K562 (cell line): ENCODE measurements around the gene LAMTOR4. TPM values are rescaled to one million over a fixed set of nuclear protein-coding genes. Genes with fewer than 3 reads are reported as not detected.
A peak's percentile ranks its signal among the peaks of the same experiment; 100 is the strongest.

Experiments used
- ATAC-seq: fragments of 200-7000 bp; cut with Tn5 transposase; 3 replicates; pipeline ENCODE4 v1.9.1; 2020; ENCODE audit warnings: moderate library complexity
- BruUV-seq: library from RNA; stranded (reverse); fragments of 400-500 nt; replicated peaks from 2 replicates; lab custom pipeline; 2021; lab: Mats Ljungman, UMichigan
- CTCF ChIA-PET: fragments of 300-600 bp; formaldehyde crosslinking; extraction: SDS; loops from one replicate; lab custom pipeline; 2021; ENCODE audit warnings: low intra/inter-chr PET ratio; lab: Yijun Ruan, JAX
- POLR2A ChIA-PET: fragments of 300-600, 350-650 bp; sonication (Branson Sonifier 250); formaldehyde crosslinking; extraction: SDS; loops from one replicate; lab custom pipeline; 2021; ENCODE audit warnings: antibody characterized with exemption, inconsistent platforms; lab: Yijun Ruan, JAX
- DNase-seq, 4 experiments: peaks; one replicate each; pipeline versions ENCODE4 v3.0.0 to v3.0.0-alpha.2; 2011 to 2018; ENCODE audit warnings: low spot score in 3 of 4, mixed read lengths in 3 of 4; ENCODE audit errors: extremely low read depth in 1 of 4
- FAIRE-seq: peaks from 2 replicates; lab custom pipeline; 2011; peaks lifted over from hg19 to GRCh38; lab: Jason Lieb, UNC
- H2AFZ ChIP-seq: 2 replicates; pipeline ENCODE4 v1.6.0; 2011; ENCODE audit warnings: low read depth, low read length, control low read depth, inconsistent platforms
- H3K27ac ChIP-seq: fragments of 200-600 bp; 3 replicates; pipeline ENCODE4 v1.8.0; 2011; ENCODE audit warnings: low read depth, mild to moderate bottlenecking, control low read depth, inconsistent platforms, low read length, moderate library complexity, mixed read lengths; ENCODE audit errors: extremely low read depth
- H3K27me3 ChIP-seq, 2 experiments: fragments of 300-600 bp in 1 of 2; 2 replicates in 1 of 2; 3 replicates in 1 of 2; pipeline versions ENCODE4 v1.6.0 to v1.8.0; 2011; ENCODE audit warnings: inconsistent platforms in 2 of 2, low read length in 2 of 2, mild to moderate bottlenecking in 1 of 2, mixed read lengths in 1 of 2, moderate library complexity in 1 of 2; ENCODE audit not compliant: control insufficient read depth in 2 of 2, insufficient read depth in 2 of 2
- H3K36me3 ChIP-seq: fragments of 300-600 bp; 3 replicates; pipeline ENCODE4 v1.8.0; 2011; ENCODE audit warnings: mild to moderate bottlenecking, low read length, inconsistent platforms; ENCODE audit not compliant: control insufficient read depth, insufficient read depth
- H3K4me1 ChIP-seq, 2 experiments: fragments of 200-600 bp in 1 of 2; replicated peaks in 1 of 2; 2 replicates in 1 of 2; 3 replicates in 1 of 2; pipeline versions ENCODE4 v1.5.1 to v1.8.0; 2011; ENCODE audit warnings: inconsistent platforms in 2 of 2, low read length in 2 of 2, mild to moderate bottlenecking in 1 of 2, mixed read lengths in 1 of 2, moderate library complexity in 1 of 2; ENCODE audit not compliant: control insufficient read depth in 2 of 2, insufficient read depth in 2 of 2
- H3K4me2 ChIP-seq: 2 replicates; pipeline ENCODE4 v1.6.1; 2011; ENCODE audit warnings: low read length, control low read depth, inconsistent platforms, mixed read lengths; ENCODE audit not compliant: insufficient read depth
- H3K4me3 ChIP-seq: fragments of 200-600 bp; sonication (generic), shearing (Covaris generic); 2 replicates; pipeline ENCODE4 v1.5.1; 2016; ENCODE audit warnings: control low read depth, inconsistent platforms
- H3K79me2 ChIP-seq: fragments of 200-600 bp; 3 replicates; pipeline ENCODE4 v1.8.0; 2011; ENCODE audit warnings: low read length, inconsistent platforms; ENCODE audit not compliant: control insufficient read depth, insufficient read depth
- H3K9ac ChIP-seq, 2 experiments: 2 replicates each; pipeline versions ENCODE4 v1.6.0 to v1.6.1; 2011; ENCODE audit warnings: low read depth in 2 of 2, low read length in 2 of 2, control low read depth in 1 of 2, inconsistent platforms in 1 of 2, mild to moderate bottlenecking in 1 of 2, mixed read lengths in 1 of 2; ENCODE audit not compliant: insufficient read depth in 1 of 2
- H3K9me1 ChIP-seq: one replicate; pipeline ENCODE4 v1.6.0; 2011; ENCODE audit warnings: inconsistent platforms, mild to moderate bottlenecking, low read length, moderate library complexity; ENCODE audit not compliant: control insufficient read depth, insufficient read depth
- H3K9me3 ChIP-seq: replicated peaks from 2 replicates; pipeline ENCODE4 v1.5.1; 2011; ENCODE audit warnings: low read depth, low read length, inconsistent platforms; ENCODE audit not compliant: control insufficient read depth, insufficient read depth
- H4K20me1 ChIP-seq: replicated peaks from 2 replicates; pipeline ENCODE4 v1.6.1; 2011; ENCODE audit warnings: low read length, inconsistent platforms, mixed read lengths; ENCODE audit not compliant: control insufficient read depth, insufficient read depth
- MAFK ChIP-seq: IDR thresholded peaks from 2 replicates; pipeline ENCODE4 v1.6.1; 2011; ENCODE audit warnings: low read length, improper control_type of control experiment
- PHB ChIP-seq: fragments of 250-450 bp; sonication (Bioruptor Pico); IDR thresholded peaks from 2 replicates; pipeline ENCODE4 v1.5.0; 2021
- PKNOX1 ChIP-seq: fragments of 450-650 bp; IDR thresholded peaks from 2 replicates; pipeline ENCODE4 v1.6.1; 2016
- POLR2G ChIP-seq: fragments of 200-400 bp; formaldehyde crosslinking; IDR thresholded peaks from 2 replicates; pipeline ENCODE4 v1.6.1; 2017; ENCODE audit warnings: low read depth, mild to moderate bottlenecking, antibody characterized with exemption, low read length, moderate library complexity
- TAF9B ChIP-seq: fragments of 450-650 bp; IDR thresholded peaks from 2 replicates; pipeline ENCODE4 v1.6.1; 2018; ENCODE audit warnings: mild to moderate bottlenecking; ENCODE audit not compliant: partially characterized antibody
- TEAD4 ChIP-seq, 2 experiments: sonication (generic) in 1 of 2; formaldehyde crosslinking in 1 of 2; IDR thresholded peaks; 2 replicates each; pipeline versions ENCODE4 v1.6.1 to v1.8.0; 2012 to 2022; ENCODE audit warnings: borderline replicate concordance in 1 of 2, inconsistent platforms in 1 of 2, low read length in 1 of 2, mild to moderate bottlenecking in 1 of 2, missing genetic modification reagents in 1 of 2
- ZBTB1 ChIP-seq: sonication (generic); formaldehyde crosslinking; IDR thresholded peaks from 2 replicates; pipeline ENCODE4 v1.8.1; 2023; ENCODE audit warnings: missing genetic modification reagents, low read depth, mild to moderate bottlenecking, borderline replicate concordance
- ZKSCAN8 ChIP-seq: fragments of 200-800 bp; sonication (Bioruptor generic); IDR thresholded peaks from 2 replicates; pipeline ENCODE4 v1.6.1; 2016; ENCODE audit warnings: missing genetic modification characterization, missing compliant biosample characterization
- ZNF121 ChIP-seq: sonication (generic); formaldehyde crosslinking; conservative IDR thresholded peaks from 2 replicates; pipeline ENCODE4 v1.8.0; 2022; ENCODE audit warnings: missing genetic modification reagents
- WGBS: fragments of 100-300 bp; shearing (Covaris generic); methylation state at CpG from one replicate; pipeline ENCODE4 v1.1.6; 2016; ENCODE audit warnings: low coverage, mixed read lengths; ENCODE audit not compliant: insufficient coverage; ENCODE audit errors: missing lambda C conversion rate; 5-methylcytosine and 5-hydroxymethylcytosine counted together
- in situ Hi-C: fragments of 300-500 bp; cut with MboI; formaldehyde crosslinking; loops from 4 replicates; pipeline ENCODE4 v1.15.0; 2018; ENCODE audit warnings: inconsistent platforms, mixed read lengths
- intact Hi-C: fragments of 100-400 bp; cut with micrococcal nuclease; formaldehyde crosslinking; loops from 2 replicates; pipeline ENCODE4 v1.14.2; 2022
- polyA plus RNA-seq, 8 experiments: library from polyadenylated mRNA; depleted of rRNA in 4 of 8; stranded (reverse) in 5 of 8; unstranded in 3 of 8; fragments of >200 nt; fragmentation: Nextera tagmentation in 2 of 8; fragmentation: Illumina TruSeq in 1 of 8; extraction: Ambion mirVana in 2 of 8; extraction: Trizol in 1 of 8; gene quantifications; 2 replicates each; pipeline versions ENCODE4 v1.2.1 to v1.2.3, GENCODE V29; 2011 to 2014; ENCODE audit warnings: inconsistent platforms in 1 of 8, missing spikeins in 1 of 8
- total RNA-seq, 7 experiments: library from RNA; depleted of rRNA in 6 of 7; stranded (reverse); fragments of >200 nt in 6 of 7; fragmentation: Illumina TruSeq in 2 of 7; extraction: Trizol in 2 of 7; gene quantifications; 2 replicates each; pipeline versions ENCODE4 v1.2.1 to v1.2.3, GENCODE V29; 2011 to 2021; ENCODE audit warnings: low replicate concordance in 1 of 7

The LAMTOR4 gene
- total and polyA plus RNA-seq, 9 of the 15 experiments (the other 6 are each of a cell fraction or from before 2014, with no cell fraction given) = 79.6 to 314 (median 195) TPM

- 0 out of 2 replicates have a peak, but pooled peaks have one; percentile 34 for TF ChIP-seq ZBTB1 (CRISPR knock-in tag)
- TF ChIP-seq PKNOX1 = peak; percentile 88
- no peak for TF ChIP-seq ZKSCAN8 (CRISPR knock-in tag)
- TF ChIP-seq TAF9B = no peak
These were observed 45.5 kb upstream of the LAMTOR4 start (continued) for GRCh38 chr7:100102950-100103840.

- no peak overlapping the region for H3K27ac ChIP-seq
- WGBS = 93% methylated on average over 4 of the region's 4 CpGs
- no peak for FAIRE-seq
These were observed 43.2 kb upstream of the LAMTOR4 start for GRCh38 chr7:100105534-100105933.

More at GRCh38 chr7:100105534-100105933, 43.2 kb upstream of the LAMTOR4 start:
- Histone ChIP-seq H3K9me1 (no peaks in the 10 kb centered on the region), H3K4me3 (no peak overlapping the region), H3K9ac (peak overlapping the region in 1 of 2 experiments; percentile 15; a peak in 2 of 4 replicates), H3K4me1 (peaks cover 5 to 45% of the 10 kb centered on the region in 2 experiments; a peak in 3 of 5 replicates), H3K36me3 (peaks cover 61% of the 10 kb centered on the region; the same call in 2 of the 3 replicates), H3K79me2 (peaks cover 16% of the 10 kb centered on the region), H4K20me1 (peaks cover under 1% of the 10 kb centered on the region; the same call in 1 of the 2 replicates), H3K4me2 (no peak overlapping the region), H2AFZ (no peak overlapping the region), H3K27me3 (no peaks in the 10 kb centered on the region), H3K9me3 (no peaks in the 10 kb centered on the region)
- intact Hi-C loops = no loop called here
- DNase-seq = no peak
- no peak for ATAC-seq
- CTCF ChIA-PET = no interaction called here
- POLR2A ChIA-PET = interaction anchor here (0.8 to 1.1 kb wide), 3 partner anchors 14 to 23 kb away, joined by 3 to 7 read pairs (median 3); no protein-coding TSS in a partner anchor
- BruUV-seq = no TSS peak
- peak; percentile 70 for TF ChIP-seq ZNF121
- TF ChIP-seq PHB (CRISPR knock-in tag) = no peak
- TF ChIP-seq MAFK = no peak
- TF ChIP-seq TEAD4 (IDR thresholded peaks at IDR 0.05; ENCODE audit: low read length) = no peak
- no peak for TF ChIP-seq TEAD4 (CRISPR knock-in tag; IDR thresholded peaks at IDR 0.05; ENCODE audit: borderline replicate concordance)
- 0 out of 2 replicates have a peak, but pooled peaks have one; percentile 8 for TF ChIP-seq POLR2G
- in situ Hi-C loops = no loop called here
